Osteocyte (in vitro differentiated cells): ENCODE results near the gene IL1RAPL1. TPM values are rescaled to one million over a fixed set of nuclear protein-coding genes. Genes with fewer than 3 reads are reported as not detected.

Source experiments
- DNase-seq: peaks from one replicate; pipeline ENCODE4 v3.0.0; 2021; ENCODE audit warnings: mixed read lengths; ENCODE audit not compliant: unreplicated experiment; ENCODE audit errors: extremely low spot score
- H3K27ac Mint-ChIP-seq: one replicate; pipeline ENCODE4 v1.8.0; 2021; ENCODE audit warnings: mild to moderate bottlenecking, mixed read lengths; ENCODE audit not compliant: unreplicated experiment
- H3K27me3 Mint-ChIP-seq: one replicate; pipeline ENCODE4 v1.8.0; 2021; ENCODE audit warnings: mixed read lengths; ENCODE audit not compliant: unreplicated experiment
- H3K36me3 Mint-ChIP-seq: one replicate; pipeline ENCODE4 v1.8.0; 2021; ENCODE audit warnings: mixed read lengths; ENCODE audit not compliant: unreplicated experiment
- H3K4me1 Mint-ChIP-seq: one replicate; pipeline ENCODE4 v1.8.0; 2021; ENCODE audit warnings: mixed read lengths; ENCODE audit not compliant: unreplicated experiment
- H3K4me3 Mint-ChIP-seq: one replicate; pipeline ENCODE4 v1.8.0; 2021; ENCODE audit warnings: mild to moderate bottlenecking, moderate library complexity, mixed read lengths; ENCODE audit not compliant: unreplicated experiment
- H3K9me3 Mint-ChIP-seq: one replicate; pipeline ENCODE4 v1.8.0; 2021; ENCODE audit warnings: mixed read lengths; ENCODE audit not compliant: unreplicated experiment
- CTCF ChIP-seq: fragments of 200-600 bp; sonication (generic); IDR thresholded peaks from 2 replicates; pipeline ENCODE4 v1.5.0; 2021; ENCODE audit warnings: antibody characterized with exemption, mild to moderate bottlenecking, moderate library complexity
- total RNA-seq: library from RNA; stranded (reverse); gene quantifications from 2 replicates; pipeline ENCODE4 v1.2.1, GENCODE V29; 2021

IL1RAPL1 gene
- total RNA-seq, 1 donor from 2014 or later = not detected

- Mint-ChIP-seq H3K27me3 (no peaks in the 10 kb centered on the region), H3K9me3 (peaks cover 32% of the 10 kb centered on the region), H3K27ac (no peak overlapping the region), H3K4me3 (no peak overlapping the region), H3K36me3 (no peaks in the 10 kb centered on the region), H3K4me1 (no peaks in the 10 kb centered on the region)
- no peak for DNase-seq
- no peak for TF ChIP-seq CTCF
Observed at GRCh38 chrX:28639451-28639850, 52.2 kb downstream of the IL1RAPL1 start.

DNA sequence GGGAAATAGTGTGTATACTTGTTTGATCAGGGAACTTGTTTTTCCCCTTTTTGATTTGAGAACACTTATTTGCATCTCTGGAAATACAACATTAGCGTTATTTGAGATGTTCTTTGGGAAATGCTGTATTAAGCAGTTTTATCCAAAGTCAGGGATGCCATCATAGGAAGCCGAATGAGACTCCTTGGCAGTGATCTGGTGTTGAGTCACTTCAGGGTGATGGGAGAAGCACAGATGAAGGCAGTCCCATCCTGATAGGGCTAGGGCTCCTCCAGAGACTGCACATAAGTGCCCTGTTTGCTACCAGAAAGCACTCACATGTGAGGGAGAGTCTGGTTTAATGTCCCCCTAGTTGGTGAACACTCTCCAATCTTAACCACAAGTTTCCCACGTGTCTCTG is 62.3 kb downstream of the IL1RAPL1 start:
- Mint-ChIP-seq H3K27me3 (no peaks in the 10 kb centered on the region), H3K27ac (no peak overlapping the region), H3K36me3 (no peaks in the 10 kb centered on the region), H3K9me3 (peaks cover 42% of the 10 kb centered on the region), H3K4me3 (no peak overlapping the region), H3K4me1 (no peaks in the 10 kb centered on the region)
- DNase-seq = no peak
- no peak for TF ChIP-seq CTCF

DNA sequence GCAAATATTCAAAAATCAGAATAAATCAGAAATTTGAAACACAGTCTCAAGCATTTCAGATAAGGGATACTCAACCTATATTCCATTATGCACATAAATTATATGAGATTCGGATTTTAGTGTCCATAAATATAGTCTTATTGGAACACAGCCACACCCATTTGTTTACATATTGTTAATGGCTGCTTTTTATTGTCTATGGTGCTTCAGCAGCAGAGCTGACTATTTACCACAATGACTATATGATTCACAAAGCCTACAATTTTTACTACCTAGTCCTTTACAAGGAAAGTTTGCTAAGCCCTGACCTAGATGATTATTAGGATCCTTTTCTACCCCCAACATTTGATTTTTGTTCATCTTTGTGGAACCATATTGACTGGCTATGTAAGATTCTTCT is 63.9 kb downstream of the IL1RAPL1 start:
- Mint-ChIP-seq H3K27ac (no peak overlapping the region), H3K27me3 (no peaks in the 10 kb centered on the region), H3K4me3 (no peak overlapping the region), H3K4me1 (no peaks in the 10 kb centered on the region), H3K36me3 (no peaks in the 10 kb centered on the region), H3K9me3 (peaks cover 40% of the 10 kb centered on the region)
- no peak for TF ChIP-seq CTCF
- no peak for DNase-seq

DNA sequence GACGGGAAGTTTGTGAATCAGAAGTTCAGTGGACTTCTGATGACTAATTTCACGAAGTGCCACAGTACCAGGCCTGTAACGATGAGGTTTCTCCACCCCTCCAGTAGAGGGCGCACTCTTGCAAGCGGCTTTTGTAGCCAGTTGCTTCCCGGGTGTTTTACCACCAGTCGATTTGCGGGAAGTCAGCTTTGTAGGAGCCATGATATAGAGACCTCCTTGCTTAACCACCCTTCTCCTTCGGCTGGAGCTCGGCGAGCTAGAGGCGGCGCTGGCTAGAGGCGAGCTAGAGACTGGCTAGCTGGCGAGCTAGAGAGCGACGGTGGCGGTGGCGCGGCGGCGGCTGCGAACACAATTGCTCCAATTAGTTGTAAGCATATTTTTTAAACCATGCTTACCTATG is 72.0 kb downstream of the IL1RAPL1 start:
- H3K36me3 Mint-ChIP-seq = no peaks in the 10 kb centered on the region
- H3K4me1 Mint-ChIP-seq = no peaks in the 10 kb centered on the region
- no peaks in the 10 kb centered on the region for H3K27me3 Mint-ChIP-seq
- peak; percentile 9 for TF ChIP-seq CTCF
- H3K9me3 Mint-ChIP-seq = peaks cover 18% of the 10 kb centered on the region
- DNase-seq = no peak
- no peak overlapping the region for H3K27ac Mint-ChIP-seq
- no peak overlapping the region for H3K4me3 Mint-ChIP-seq

GRCh38 chrX:28665778-28666177 is 78.5 kb downstream of the IL1RAPL1 start:
- H3K4me3 Mint-ChIP-seq = no peak overlapping the region

More at GRCh38 chrX:28665778-28666177, 78.5 kb downstream of the IL1RAPL1 start:
- Mint-ChIP-seq H3K36me3 (no peaks in the 10 kb centered on the region), H3K4me1 (no peaks in the 10 kb centered on the region), H3K9me3 (no peaks in the 10 kb centered on the region), H3K27me3 (no peaks in the 10 kb centered on the region), H3K27ac (no peak overlapping the region)
- no peak for DNase-seq
- no peak for TF ChIP-seq CTCF
